ENCODE data around the gene JUP.

DNA sequence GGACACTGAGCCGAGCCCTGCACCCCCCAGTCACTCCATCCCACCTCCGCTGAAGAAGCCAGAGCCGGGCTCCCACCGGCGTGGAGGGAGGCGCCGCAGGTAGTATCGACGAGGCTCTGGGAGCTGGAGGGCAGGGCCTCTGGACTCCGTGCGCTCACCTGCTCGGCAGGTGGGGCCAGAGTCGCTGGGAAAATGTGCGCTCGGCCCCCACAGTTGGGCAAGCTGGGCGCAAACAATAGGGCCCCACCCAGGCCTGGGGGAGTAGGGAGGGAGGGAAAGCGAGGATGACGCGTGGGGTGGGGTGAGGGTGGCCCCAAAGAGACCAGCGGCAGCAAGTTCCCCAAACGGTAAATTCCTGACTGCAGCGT is 668 bp downstream of the JUP start:
- TF ChIP-seq, protein P1, sequence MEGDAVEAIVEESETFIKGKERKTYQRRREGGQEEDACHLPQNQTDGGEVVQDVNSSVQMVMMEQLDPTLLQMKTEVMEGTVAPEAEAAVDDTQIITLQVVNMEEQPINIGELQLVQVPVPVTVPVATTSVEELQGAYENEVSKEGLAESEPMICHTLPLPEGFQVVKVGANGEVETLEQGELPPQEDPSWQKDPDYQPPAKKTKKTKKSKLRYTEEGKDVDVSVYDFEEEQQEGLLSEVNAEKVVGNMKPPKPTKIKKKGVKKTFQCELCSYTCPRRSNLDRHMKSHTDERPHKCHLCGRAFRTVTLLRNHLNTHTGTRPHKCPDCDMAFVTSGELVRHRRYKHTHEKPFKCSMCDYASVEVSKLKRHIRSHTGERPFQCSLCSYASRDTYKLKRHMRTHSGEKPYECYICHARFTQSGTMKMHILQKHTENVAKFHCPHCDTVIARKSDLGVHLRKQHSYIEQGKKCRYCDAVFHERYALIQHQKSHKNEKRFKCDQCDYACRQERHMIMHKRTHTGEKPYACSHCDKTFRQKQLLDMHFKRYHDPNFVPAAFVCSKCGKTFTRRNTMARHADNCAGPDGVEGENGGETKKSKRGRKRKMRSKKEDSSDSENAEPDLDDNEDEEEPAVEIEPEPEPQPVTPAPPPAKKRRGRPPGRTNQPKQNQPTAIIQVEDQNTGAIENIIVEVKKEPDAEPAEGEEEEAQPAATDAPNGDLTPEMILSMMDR (IDR thresholded peaks at IDR 0.05) = peak in 1 of 7 experiments; percentile 19
- no peak for TF ChIP-seq POLR2A (IDR thresholded peaks at IDR 0.05)

All from body of pancreas (tissue), 4 donors.